Melanocyte of skin (primary cell): Measurements from ENCODE around the gene GJE1. TPM values are rescaled to one million over a fixed set of nuclear protein-coding genes. Genes with fewer than 3 reads are reported as not detected.

Experiments
- total RNA-seq, 2 donors: library from RNA; depleted of rRNA; stranded (reverse); fragments of >200 nt; gene quantifications; 2 replicates each; pipeline ENCODE4 v1.2.3, GENCODE V29; 2012

The GJE1 gene, protein sequence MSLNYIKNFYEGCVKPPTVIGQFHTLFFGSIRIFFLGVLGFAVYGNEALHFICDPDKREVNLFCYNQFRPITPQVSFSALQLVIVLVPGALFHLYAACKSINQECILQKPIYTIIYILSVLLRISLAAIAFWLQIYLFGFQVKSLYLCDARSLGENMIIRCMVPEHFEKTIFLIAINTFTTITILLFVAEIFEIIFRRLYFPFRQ
- not detected for total RNA-seq

DNA sequence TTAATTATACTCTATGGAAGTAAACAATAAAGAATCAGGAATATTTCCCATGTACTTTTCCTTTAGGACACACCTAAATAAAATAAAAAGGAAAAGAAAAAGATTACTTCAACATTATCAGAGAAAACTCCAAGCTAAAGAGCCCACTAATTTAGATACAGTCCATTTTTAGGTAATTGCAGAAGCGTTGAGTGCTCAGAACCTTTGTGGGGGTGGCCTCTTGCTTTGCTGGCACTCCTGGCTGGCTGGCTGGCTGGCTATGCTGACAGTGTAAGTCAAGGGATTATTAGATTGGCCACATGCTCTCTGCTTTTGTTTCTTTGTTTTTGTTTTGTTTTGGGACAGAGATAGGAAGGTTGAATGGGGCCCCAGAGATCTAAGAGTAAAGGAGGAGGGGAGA is at the start of gene GJE1:
TSS of gene GJE1 (plus strand) at position 301 of the 400 bp plus-strand sequence. CDS start 234 bp downstream, outside the sequence.

DNA sequence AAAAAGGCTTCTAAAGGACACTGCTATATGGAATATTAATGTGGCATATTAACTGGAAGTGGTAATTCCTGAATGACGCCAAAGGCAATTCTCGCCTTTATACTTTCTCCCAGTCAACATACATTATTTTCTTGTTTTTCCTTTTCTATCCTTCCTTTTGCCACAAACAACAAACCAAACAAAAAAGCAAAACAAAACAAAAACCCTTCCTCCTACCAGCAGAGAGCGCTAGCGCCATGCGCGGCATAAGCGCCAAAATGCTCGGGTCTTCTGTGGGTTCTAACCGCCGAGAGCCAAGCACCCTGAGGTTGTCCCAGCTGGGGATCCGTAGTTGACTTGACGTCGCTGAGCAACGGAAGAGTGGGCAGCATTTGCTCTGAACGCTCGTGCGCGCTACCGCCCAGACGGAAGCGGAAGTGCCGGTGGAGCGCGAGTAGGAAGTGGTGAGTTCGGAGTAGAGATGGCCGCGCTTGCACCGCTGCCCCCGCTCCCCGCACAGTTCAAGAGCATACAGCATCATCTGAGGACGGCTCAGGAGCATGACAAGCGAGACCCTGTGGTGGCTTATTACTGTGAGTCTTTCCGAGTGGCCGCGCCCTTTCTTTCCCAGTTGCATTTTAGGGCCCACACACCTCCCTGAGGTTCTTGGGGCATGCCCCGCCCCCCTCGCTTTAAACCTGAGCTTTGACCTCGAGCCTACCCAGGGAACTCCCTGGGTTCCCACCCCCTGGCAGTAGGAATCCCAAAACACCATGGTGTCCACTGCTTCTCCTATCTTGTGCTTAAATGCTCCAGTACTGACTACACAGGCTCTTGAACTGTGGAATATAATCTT is 14.3 kb downstream of the GJE1 start, which contains the start of the genes NMBR and VTA1:
TSS of gene NMBR (minus strand) at position 295 of the 835 bp plus-strand sequence. CDS start 58,464 bp downstream, outside the sequence.
TSS of gene VTA1 (plus strand) at position 436 of the 835 bp plus-strand sequence. CDS start at position 461, 25 bp downstream.

Other genes starting within 250 kb of the GJE1 start
- gene NMBR, start 14.2 kb downstream of the GJE1 start, total RNA-seq: not detected
- gene VTA1, start 14.3 kb downstream of the GJE1 start, total RNA-seq: 10 to 100 TPM; 60.2 to 93.9 TPM
- 10 to 100 TPM; 41.0 to 95.6 TPM for gene ADGRG6, start 169.1 kb downstream of the GJE1 start, total RNA-seq